Lower lobe of right lung (tissue), 2 donors: ENCODE measurements around the gene COL1A2. TPM values are rescaled to one million over a fixed set of nuclear protein-coding genes. Genes with fewer than 3 reads are reported as not detected.

Experiments
- ATAC-seq, 2 donors: fragments of 200-7000 bp; cut with Tn5 transposase; one replicate each; pipeline ENCODE4 v1.9.1; 2020 to 2022; ENCODE audit warnings: mild to moderate bottlenecking in 2 of 2, moderate library complexity in 2 of 2
- DNase-seq: peaks from one replicate; pipeline ENCODE4 v3.0.0-alpha.2; 2020
- H3K27ac ChIP-seq: fragments of 200-600 bp; one replicate; pipeline ENCODE4 v1.8.0; 2022
- H3K27me3 ChIP-seq: fragments of 200-600 bp; one replicate; pipeline ENCODE4 v1.8.0; 2022; ENCODE audit warnings: low read depth
- H3K36me3 ChIP-seq: fragments of 200-600 bp; one replicate; pipeline ENCODE4 v1.8.0; 2022; ENCODE audit warnings: mild to moderate bottlenecking
- H3K4me1 ChIP-seq: fragments of 200-600 bp; one replicate; pipeline ENCODE4 v1.8.0; 2022
- H3K4me3 ChIP-seq: fragments of 200-600 bp; one replicate; pipeline ENCODE4 v1.8.0; 2022; ENCODE audit warnings: mild to moderate bottlenecking
- H3K9me3 ChIP-seq: fragments of 200-600 bp; one replicate; pipeline ENCODE4 v1.8.0; 2022
- CTCF ChIP-seq: fragments of 200-600 bp; IDR thresholded peaks from one replicate; pipeline ENCODE4 v1.8.0; 2022; ENCODE audit warnings: antibody characterized with exemption, mild to moderate bottlenecking
- intact Hi-C: fragments of 100-400 bp; cut with DNase I; formaldehyde crosslinking; loops from one replicate; pipeline ENCODE4 v1.11.0; 2022
- total RNA-seq: library from RNA; stranded (reverse); fragmentation: NEBNext Ultra II Directional; extraction: Animal tissue kit (Norgen Biotek cat#: 25700); gene quantifications from one replicate; pipeline ENCODE4 v1.2.1, GENCODE V29; 2021
- donor health status: DM: no; HTN: yes; CAD: no; lungs with severe emphysema.

Gene COL1A2
- total RNA-seq, 1 donor from 2014 or later: 252 TPM

GRCh38 chr7:94391726-94392392, 2.8 kb upstream of the COL1A2 start:
- no peak for TF ChIP-seq CTCF
- H3K36me3 ChIP-seq: no peaks in the 10 kb centered on the region
- DNase-seq (no peak), ATAC-seq (no peak)
- no peaks in the 10 kb centered on the region for H3K9me3 ChIP-seq
- H3K27me3 ChIP-seq: no peaks in the 10 kb centered on the region
- peak overlapping the region; percentile 40 for H3K27ac ChIP-seq
- no peak overlapping the region for H3K4me3 ChIP-seq
- no peaks in the 10 kb centered on the region for H3K4me1 ChIP-seq
- intact Hi-C loops: loop anchor here (10.0 kb wide), 1 partner anchor 97 kb away; no protein-coding TSS in a partner anchor

GRCh38 chr7:94392393-94392786, 2.3 kb upstream of the COL1A2 start:
- DNase-seq (no peak), ATAC-seq (no peak)
- Histone ChIP-seq H3K4me3 (no peak overlapping the region), H3K27me3 (no peaks in the 10 kb centered on the region), H3K36me3 (no peaks in the 10 kb centered on the region), H3K4me1 (no peaks in the 10 kb centered on the region), H3K27ac (no peak overlapping the region), H3K9me3 (no peaks in the 10 kb centered on the region)
- intact Hi-C loops: loop anchor here (10.0 kb wide), 1 partner anchor 98 kb away; no protein-coding TSS in a partner anchor
- TF ChIP-seq CTCF: no peak

- H3K4me3 ChIP-seq: peak overlapping the region; percentile 57
- intact Hi-C loops: loop anchor here (10.0 kb wide), 1 partner anchor 99 kb away; no protein-coding TSS in a partner anchor
- no peaks in the 10 kb centered on the region for H3K4me1 ChIP-seq
- no peaks in the 10 kb centered on the region for H3K27me3 ChIP-seq
- TF ChIP-seq CTCF: no peak
- ATAC-seq (peak in 1 of 2 donors; percentile 6), DNase-seq (no peak)
- peak overlapping the region; percentile 85 for H3K27ac ChIP-seq
- H3K9me3 ChIP-seq: no peaks in the 10 kb centered on the region
- H3K36me3 ChIP-seq: no peaks in the 10 kb centered on the region
These were observed 1.2 kb upstream of the COL1A2 start for GRCh38 chr7:94393246-94394108.

GRCh38 chr7:94394109-94394436, 622 bp upstream of the COL1A2 start:
- intact Hi-C loops: loop anchor here (10.0 kb wide), 1 partner anchor 99 kb away; no protein-coding TSS in a partner anchor
- H3K27me3 ChIP-seq: no peaks in the 10 kb centered on the region
- H3K36me3 ChIP-seq: no peaks in the 10 kb centered on the region
- DNase-seq (no peak), ATAC-seq (peak in 1 of 2 donors; percentile 21)
- H3K9me3 ChIP-seq: no peaks in the 10 kb centered on the region
- H3K27ac ChIP-seq: peak overlapping the region; percentile 85
- H3K4me3 ChIP-seq: peak overlapping the region; percentile 57
- no peak for TF ChIP-seq CTCF
- no peaks in the 10 kb centered on the region for H3K4me1 ChIP-seq

GRCh38 chr7:94395141-94396036, 694 bp downstream of the COL1A2 start:
- Histone ChIP-seq H3K4me1 (no peaks in the 10 kb centered on the region), H3K27me3 (no peaks in the 10 kb centered on the region), H3K4me3 (peak overlapping the region; percentile 57), H3K9me3 (no peaks in the 10 kb centered on the region), H3K36me3 (peaks cover 5% of the 10 kb centered on the region), H3K27ac (peak overlapping the region; percentile 85)
- peak; percentile 83 for TF ChIP-seq CTCF
- ATAC-seq (peak; percentile 87 to 88), DNase-seq (no peak)
- intact Hi-C loops: loop anchor here (10.0 kb wide), 1 partner anchor 101 kb away; no protein-coding TSS in a partner anchor
